ENCODE data around the gene ANO6.
"Not testable (repeated sequence)": the region's sequence is repeated elsewhere in the genome, so short reads cannot be mapped to it uniquely, and the experiment has no call there.

ANO6 gene

DNA sequence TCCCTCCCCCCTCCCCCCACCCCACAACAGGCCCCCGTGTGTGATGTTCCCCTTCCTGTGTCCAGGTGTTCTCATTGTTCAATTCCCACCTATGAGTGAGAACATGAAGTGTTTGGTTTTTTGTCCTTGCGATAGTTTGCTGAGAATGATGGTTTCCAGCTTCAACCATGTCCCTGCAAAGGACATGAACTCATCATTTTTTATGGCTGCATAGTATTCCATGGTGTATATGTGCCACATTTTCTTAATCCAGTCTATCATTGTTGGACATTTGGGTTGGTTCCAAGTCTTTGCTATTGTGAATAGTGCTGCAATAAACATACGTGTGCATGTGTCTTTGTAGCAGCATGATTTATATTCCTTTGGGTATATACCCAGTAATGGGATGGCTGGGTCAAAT lies 101.4 kb downstream of the ANO6 start:
- DNase-seq, result not testable (repeated sequence)

DNA sequence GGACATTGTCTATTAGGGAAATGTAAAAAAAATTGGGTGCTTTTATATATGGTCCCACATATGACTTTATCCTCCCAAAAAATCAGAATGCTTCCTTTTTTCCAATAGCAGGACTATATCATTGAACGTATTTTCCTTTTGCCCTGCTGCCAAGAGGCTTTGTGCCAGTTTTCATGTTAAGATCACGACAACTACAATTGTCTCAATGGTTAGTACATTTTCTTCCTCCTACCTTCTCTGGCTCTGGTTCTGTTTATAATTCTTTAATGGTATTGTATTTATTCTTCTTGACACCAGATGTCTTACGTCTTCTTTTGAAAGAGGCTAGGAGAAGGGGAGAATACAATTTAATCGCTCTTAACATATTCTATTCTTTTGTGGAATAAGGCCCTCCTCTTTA lies 106.9 kb downstream of the ANO6 start:
- DNase-seq, result no peak

DNA sequence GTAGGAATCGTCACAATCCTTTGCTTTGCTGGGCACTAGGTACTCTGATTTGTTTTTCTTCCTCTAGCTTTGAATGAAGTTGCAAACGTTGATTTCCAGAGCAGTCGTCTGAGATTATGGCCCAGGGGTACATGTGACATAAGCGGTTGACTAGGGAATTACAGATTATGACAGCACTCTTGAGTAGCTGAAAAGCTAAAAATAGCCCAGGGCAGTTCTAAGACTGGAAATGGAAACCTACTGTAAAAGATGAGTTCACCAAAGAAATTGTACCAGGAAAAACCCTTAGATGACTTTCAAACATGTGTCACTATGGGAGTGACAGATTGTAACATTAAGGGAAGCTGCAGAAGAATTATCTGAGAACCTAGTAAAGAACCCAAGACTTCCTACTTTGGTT lies 108.5 kb downstream of the ANO6 start:
- no peak for DNase-seq

DNA sequence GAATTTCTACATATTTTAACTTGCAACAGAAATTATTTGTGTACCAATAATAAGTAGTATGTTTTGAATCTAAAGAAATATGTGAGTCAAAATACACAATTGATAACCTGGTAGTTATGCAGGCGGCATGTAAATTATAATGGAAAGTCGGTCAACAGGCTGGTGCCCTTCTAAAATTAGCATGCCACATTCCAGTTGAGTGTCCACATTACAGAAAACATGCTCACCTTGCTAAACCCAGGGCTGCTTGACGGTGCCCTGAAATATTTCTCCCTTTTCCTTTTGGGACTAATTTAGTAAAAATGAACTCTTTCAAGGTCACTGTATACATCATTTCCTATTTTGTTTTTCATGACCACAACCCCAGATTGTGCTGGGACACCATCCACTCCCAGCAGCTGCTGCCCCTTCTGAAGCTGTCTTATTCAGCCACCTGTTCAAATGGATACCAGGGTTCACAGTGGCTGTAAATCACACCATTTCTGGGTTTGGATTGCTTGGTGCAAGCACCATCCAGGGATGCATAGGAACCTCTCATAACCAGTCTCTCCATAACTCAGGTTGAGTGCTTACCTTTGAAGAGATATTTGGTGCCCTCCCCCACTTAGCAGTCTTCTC lies 110.6 kb downstream of the ANO6 start:
- DNase-seq, result no peak

DNA sequence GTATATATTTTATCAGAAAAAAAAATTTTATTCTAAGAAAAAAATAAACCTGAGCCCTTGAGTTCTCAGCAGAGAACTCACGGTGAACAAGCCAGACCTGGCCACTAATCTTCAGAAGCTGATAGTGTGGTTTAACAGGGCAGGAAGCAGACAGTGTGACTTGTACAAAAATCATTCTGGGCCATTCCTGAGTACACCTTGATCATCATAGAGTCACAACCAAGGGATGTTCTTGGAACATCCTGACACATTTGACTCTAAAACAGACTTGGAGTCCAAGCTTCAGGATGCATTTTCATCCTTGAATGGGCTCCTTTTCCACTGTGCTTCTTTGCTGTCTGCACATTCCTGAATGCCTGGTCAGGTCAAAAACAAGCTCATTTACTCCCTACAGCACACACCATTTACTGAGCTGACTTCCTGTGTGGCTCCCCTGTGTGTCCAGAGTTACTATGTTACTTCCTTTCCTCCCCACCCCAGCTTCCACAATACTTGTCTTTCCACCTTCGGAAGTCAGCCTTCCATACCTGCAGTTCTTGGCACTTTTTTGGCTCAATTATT lies 112.0 kb downstream of the ANO6 start:
- no peak for DNase-seq

DNA sequence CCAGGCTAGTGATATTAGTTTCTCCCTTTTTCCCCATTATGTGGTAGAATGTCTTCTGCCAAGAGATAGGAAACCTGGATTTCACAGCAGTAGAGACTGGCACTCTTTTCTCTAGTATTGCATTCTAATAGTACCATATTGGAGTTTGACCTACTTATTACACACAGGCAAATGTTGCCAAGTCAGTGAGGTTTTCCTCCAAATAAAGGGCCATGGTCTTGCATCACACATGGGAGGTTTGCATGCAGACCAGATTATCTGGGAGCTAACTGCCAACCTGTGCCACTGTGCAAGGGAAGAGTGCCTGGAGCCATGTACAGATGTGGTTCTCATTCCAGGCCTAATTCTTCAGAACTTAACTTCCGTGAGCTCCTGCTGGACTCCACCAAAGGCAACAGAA lies 113.3 kb downstream of the ANO6 start:
- DNase-seq, result no peak

DNA sequence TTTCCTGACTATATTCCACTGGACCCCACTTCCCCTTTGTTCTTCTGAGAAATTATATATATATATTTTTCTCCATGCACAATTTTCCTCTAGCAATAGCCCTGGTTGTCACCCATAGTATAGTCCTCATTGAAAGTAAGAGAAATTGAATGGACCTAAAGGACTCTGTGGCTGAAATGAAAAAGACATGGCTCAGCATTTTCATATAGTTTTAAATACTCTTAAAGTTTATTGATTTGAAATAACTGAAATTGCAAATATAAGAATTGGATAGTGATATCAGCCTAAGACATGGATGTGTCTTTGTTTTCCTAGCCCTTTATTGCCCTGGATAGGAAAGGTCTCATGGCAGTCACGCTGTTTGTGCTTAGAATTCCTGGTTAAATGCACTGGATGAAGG lies 113.8 kb downstream of the ANO6 start:
- DNase-seq, result no peak

DNA sequence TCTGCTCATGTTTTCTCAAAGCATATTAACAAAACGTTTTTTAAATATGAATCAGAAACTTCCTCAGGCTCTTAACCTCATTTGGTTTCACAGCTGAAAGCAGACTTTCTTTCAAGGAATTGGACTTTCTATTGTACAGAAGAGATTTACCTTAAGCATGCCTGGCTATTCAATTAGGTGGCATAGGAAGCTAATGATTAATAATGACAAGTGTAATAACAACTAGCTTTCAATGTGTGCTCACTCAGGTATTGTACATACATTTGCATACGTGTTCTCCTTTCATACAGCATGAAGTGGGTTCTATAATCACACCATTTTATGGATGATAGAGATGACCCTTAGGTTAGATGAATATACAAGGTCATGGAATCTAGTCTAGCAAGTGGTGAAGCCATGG lies 115.7 kb downstream of the ANO6 start:
- DNase-seq, result no peak

DNA sequence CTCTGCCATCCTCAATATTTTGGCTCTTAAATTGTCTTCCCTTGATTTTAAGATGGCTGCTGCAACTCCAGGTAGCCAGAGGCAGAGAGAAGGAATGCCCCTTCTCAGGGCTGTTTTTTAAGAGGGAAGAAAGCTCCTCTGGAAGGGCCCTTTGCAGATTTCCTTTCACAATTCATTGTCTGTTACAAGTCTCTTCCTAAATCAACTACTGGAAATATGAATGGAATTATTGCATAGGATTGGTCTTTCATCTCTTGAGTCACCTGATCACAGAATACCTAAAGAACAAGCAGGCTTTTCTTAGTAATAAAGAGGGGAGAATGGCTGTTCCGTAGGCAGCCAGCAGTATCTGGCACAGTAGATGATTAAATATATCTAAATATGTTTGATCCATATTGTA lies 118.5 kb downstream of the ANO6 start:
- DNase-seq, result no peak

DNA sequence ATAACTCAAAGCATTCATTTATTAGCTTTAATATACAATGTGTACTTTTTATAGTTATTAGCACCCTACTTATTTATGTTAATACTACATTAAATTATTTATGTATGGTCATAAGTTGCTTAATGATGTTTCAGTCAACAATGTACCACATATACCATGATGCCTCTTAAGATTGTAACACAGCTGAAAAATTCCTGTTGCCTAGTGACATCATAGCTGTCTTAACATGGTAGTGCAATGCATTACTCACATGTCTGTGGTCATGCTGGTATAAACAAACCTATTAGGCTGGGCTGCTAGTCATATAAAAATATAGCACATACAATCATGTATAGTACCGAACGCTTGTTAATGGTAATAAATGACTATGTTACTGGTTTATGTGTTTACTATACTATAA lies 120.4 kb downstream of the ANO6 start:
- DNase-seq, result no peak

DNA sequence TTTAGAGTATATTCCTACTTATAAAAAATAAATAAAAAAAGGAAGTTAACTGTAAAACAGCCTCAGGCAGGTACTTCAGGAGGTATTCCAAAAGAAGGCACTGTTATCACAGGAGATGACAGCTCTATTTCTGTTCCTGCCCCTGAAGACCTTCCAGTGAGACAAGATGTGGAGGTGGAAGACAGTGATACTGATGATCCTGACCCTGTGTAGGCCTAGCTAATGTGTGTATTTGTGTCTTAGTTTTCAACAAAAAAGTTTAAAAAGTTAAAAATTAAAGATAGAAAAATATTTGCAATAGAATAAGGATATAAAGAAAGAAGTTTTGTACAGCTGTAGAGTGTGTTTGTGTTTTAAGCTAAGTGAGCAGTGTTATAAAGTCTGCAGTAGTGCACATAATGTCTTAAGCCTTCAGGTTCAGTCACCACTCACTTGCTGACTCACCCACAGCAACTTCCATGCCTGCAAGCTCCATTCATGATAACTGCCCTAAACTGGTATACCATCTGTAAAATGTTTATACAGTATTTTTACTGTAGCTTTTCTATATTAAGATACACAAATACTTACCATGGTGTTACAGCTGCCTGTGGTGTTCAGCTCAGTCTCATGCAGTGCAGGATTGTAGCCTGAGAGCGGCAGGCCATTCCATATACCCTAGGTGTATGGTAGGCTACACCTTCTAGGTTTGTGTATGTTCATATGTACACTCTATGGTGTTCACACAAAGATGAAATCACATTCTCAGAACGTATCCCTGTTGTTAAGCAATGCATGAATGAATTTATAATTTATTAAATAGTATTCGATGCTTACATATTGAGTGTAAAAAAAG lies 121.1 kb downstream of the ANO6 start:
- DNase-seq, result no peak

DNA sequence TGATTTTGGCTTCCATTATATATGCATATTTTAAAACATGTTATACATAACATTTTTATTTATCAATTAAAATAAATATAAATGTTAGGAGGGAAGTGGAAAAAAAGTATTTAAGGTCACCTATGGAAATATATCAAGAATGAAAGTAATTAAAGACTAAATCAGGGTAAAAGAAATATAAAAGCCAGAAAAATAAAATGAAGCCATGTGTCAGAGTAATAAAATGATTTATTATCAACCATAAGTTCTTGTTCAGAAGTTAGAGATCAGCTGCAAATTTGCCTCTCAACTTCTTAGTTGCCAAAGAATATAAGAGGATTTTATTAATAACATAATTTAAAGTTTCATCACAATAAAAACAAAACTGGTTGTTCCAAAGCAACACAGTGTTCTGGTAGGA lies 121.9 kb downstream of the ANO6 start:
- DNase-seq, result no peak

DNA sequence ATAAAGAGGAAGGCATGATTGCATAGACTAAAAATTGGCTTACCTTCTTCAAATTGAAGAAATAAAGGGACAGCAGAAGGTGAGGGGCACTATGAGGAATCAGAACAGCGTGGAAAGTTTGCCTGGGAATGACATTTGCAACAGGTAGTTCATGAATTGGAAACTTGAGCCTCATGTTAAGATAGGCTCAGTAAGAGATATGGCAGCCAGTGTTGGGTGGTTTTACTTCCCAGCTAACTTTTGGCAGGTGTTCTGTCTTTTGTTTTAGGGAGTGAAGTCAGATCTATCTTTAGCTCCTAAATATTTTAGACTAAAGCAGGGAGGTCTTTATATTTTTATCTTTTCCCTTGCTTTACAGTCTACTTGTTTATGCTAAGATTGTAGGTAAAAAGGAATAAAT lies 122.4 kb downstream of the ANO6 start:
- DNase-seq, result no peak

DNA sequence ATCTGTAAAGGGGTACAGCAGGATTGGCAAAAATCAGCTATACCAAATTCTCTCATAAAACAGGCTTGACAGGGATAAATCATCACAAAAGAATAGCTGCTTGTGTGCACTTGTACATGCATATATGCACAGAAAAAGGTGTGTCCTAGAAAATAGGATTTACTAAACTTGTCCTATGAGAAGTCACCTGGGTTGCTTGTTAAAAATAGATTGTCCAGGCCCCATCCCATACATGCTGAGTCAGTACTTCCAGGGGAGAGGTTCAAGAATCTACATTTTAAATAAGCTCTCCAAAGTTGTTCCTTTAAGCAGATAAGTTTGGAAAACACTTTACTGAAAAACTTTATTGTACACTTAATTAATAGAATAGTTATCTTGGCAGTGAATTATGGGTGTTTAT lies 123.1 kb downstream of the ANO6 start:
- no peak for DNase-seq

DNA sequence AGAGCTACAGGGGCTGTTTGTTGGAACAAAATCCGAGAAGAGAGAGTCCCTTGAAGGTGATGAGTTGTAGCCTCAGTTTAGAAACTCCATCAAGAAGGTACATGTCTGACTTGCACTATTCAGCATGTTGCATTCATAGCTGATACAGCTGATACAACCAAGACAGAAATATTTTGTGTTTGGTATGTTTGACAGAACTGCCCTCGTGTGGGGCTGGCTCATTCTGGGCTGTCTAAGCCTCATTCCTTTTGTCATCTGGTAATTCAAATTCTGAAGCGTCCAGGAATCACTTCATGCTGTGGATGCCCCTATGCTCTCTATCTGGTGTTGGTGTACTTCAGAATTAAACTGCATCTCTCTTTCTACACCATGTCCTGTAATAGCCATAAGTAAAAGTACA lies 126.3 kb downstream of the ANO6 start:
- DNase-seq, result no peak

DNA sequence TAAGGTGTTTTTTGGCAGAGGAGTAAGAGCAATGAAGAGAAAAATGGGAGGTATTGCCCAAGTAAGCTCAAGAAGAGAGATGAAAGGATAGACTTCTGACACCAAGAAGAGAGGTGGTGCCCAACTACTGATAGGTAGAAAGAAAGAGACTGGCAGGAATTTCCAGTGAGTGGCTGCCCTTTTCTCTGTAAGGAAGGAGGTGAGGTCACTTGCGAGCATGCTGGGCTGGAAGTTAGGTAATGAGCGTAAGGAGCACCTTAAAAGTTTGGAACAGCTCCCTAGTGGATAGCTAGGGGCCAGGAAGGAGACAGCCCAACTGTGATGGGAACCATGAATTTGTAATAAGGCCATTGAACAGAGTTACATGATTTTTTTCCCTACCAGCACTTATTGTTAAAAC lies 127.0 kb downstream of the ANO6 start:
- DNase-seq, result no peak

DNA sequence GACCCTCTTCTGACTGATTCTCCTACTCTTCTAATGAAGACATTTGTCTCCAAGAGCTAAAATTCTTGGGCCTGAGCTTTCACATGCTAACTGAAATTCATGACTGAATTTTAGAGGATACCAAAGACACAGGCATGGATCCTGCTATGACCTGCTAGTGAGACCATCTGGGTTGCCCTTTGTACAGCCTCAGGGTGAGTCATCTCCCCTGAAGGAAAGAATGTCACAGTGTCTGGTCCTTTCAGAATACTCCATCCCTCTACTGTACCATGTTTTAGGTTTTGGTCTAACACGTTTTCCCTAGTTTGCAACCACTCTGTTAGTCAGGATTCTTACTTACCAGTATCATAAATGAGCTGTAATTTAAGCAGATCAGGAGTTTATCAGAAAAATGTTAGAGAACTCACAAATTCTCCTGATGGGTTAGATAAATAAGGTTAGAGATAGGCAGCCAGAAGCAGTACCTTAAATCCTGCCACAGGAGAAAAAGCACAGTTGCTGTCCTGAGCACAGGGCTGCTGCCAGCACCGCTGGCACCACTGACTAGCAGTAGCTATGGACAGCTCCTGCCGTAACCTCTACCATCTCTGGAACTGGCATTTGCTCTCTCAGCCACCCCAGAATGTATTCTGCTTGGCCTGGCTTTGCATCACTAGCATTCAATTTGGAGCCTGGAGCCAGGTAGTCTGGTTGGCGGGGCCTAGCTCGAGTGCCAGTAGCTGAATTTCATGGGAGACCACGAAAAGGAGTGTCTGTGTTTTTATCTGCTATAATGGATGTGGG lies 127.6 kb downstream of the ANO6 start:
- no peak for DNase-seq

DNA sequence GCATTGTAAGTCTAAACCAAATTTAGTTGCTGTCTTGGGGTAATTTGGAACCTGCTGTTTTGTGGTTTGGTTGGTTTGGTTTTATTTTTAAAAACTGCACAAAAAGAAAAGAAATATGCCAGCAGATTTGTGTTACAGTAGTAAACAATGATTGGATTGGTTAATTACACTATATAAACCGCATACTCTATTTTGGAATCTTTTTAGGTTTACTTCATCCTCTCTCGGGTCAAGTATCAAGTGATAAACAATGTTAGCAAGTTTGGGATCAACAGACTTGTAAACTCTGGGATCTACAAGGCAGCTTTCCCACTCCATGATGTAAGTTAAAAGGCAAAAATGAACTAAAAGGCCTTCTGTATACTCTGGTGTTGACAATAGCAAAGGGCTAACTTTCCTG lies 132.4 kb downstream of the ANO6 start:
- DNase-seq, result no peak

DNA sequence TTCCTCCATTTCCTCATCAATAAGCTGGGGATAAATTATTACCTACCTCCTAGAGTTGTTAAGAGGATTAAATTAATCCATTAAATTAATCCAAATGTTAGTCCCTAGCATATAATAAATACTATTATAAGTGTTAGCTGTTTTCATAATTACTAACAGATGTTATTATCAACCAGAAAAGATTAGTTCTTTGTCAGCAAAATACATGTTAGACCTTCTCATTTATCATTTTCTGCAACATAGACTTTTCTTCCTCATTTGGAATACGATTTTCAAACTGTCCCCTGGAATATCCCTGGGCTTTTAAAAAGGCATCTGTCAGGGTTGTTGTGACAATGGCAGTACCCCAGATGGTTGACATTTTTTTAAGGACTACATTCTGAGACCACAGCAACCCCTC lies 133.1 kb downstream of the ANO6 start:
- no peak for DNase-seq

DNA sequence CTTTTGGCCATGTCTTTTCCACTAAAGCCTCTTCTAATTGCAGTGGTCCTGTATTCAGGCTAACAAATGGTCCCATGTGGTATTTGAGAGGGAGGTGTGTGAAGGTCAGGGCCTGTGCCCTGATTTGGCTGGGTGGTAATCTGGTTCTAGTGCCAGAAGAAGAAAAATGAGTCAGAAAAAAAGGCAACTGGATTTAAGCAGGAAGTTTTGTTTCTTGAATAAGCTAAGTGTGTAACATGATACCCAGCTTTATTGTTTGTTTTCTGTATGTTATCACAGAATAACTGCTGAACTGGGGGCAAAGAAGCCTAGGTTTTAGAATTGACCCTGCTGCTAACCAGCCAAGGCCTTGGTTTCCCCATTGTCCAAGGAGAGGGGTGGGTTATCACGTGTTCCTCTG lies 134.0 kb downstream of the ANO6 start:
- DNase-seq, result no peak

DNA sequence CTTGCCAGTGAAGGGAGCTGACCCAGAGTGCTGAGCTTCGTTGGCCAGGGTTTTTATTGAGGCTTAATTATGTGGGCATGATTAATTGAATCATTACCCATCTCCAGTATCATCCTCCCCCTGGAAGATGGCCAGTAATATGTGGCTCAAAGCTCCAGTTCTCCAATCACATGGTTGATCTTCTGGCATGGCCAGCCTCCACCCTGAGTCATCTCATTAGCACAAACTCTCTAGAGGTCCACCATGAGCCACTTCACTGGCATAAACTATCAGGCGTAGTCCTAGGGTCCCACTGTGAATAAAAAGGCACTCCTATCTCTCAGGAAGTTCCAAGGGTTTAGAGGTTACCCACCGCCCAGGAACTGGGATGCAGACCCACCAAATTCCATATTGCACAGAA lies 135.0 kb downstream of the ANO6 start:
- DNase-seq, result no peak

DNA sequence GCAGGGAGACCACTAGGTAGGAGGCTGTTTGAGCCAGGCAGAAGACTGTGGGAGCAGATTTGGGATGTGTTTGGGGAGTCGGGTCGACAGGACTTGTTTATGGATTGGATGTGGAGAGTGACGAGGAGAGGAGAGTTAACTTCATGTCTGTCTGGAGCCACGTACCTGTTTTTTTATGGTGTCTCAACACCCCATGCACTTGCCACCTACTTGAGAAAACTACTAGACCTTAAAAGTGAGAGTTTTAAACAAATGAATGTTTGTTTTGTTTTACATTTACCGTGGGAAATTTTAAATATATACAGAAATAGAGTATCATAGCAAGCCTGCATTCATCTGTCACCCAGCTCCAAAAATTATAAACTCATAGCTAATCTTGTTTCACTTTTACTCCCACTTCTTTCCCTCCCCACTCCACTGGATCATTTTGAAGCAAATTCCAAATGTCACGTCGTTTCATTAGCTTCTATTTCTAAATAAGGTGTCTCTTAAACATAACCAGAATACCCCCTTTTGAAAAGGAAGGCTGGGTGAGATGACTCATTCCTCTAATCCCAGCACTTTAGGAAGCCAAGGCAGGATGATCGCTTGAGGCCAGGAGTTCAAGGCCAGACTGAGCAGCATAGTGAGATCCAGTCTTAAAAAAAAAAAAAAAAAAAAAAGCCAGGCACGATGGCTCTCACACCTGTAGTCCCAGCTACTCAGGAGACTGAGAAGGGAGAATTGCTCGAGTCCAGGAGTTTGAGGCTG lies 136.2 kb downstream of the ANO6 start:
- DNase-seq, result no peak

DNA sequence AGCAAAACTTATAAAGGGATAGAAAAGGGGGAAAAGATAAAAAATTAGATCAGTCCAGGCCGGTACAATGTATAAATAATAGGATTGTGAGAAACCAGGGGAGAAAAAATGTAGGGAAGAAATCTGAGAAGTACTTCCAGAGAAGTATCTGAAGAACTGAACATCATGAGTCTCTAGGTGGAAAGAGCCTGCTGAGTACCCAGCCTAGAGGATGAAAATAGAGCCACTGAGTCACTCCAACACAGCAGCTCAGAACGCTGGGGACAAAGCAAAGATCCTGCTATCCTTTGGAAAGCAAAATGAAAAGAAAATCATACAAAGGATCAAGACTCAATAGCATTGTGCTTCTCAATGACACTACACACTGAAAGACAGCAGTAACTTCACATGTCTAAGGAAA lies 138.0 kb downstream of the ANO6 start:
- DNase-seq, result no peak
